ENCODE data around the gene WSCD1. TPM values are rescaled to one million over a fixed set of nuclear protein-coding genes. Genes with fewer than 3 reads are reported as not detected.

The WSCD1 gene
- total RNA-seq, 1 experiment from 2014 or later = not detected

GRCh38 chr17:6047966-6048365 is 22.2 kb upstream of the WSCD1 start:
- no peak overlapping the region for H3K27ac ChIP-seq (ENCODE audit: low read length)
- no peak for DNase-seq
- H3K27me3 ChIP-seq (ENCODE audit: low read length) = no peaks in the 10 kb centered on the region
- H3K36me3 ChIP-seq (ENCODE audit: insufficient read depth, low read length) = no peaks in the 10 kb centered on the region
- no peaks in the 10 kb centered on the region for H3K79me2 ChIP-seq (ENCODE audit: low read length)
- H3K4me1 ChIP-seq (ENCODE audit: low read length) = peaks cover 14% of the 10 kb centered on the region
- H3K4me3 ChIP-seq (ENCODE audit: low read length) = no peak overlapping the region
- H4K20me1 ChIP-seq (ENCODE audit: insufficient read depth, low read depth, low read length) = no peaks in the 10 kb centered on the region; the same call in 1 of the 2 replicates
- H3K9ac ChIP-seq (ENCODE audit: low read length) = no peak overlapping the region
- H3K9me2 ChIP-seq (replicated peaks; ENCODE audit: insufficient read depth, low read length) = no peaks in the 10 kb centered on the region
- H3K9me3 ChIP-seq (ENCODE audit: low read length) = no peaks in the 10 kb centered on the region
- no peak overlapping the region for H3K4me2 ChIP-seq (ENCODE audit: low read depth, low read length, poor library complexity, severe bottlenecking)
- H2AFZ ChIP-seq (ENCODE audit: low read length) = no peak overlapping the region

DNA sequence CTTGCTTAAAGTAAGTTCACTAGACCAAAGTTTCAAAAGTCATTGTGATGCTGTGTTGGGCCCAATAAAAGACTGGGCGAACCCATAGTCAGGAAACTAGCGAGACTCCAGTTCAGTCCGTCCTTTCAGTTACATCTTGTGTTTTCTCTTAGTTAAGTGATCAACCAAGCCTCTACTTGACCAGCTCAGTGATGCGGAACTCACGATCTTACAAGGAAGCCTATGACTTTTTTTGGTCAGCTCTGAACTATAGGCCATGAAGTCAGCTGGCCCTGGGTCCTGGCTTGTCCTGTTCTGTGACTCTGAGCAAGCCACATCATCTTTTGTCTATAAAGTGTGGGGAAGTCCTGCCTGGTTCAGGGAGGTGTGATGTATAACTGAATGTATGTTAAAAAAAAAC is 21.7 kb upstream of the WSCD1 start:
- H3K4me3 ChIP-seq (ENCODE audit: low read length) = no peak overlapping the region
- no peaks in the 10 kb centered on the region for H3K9me2 ChIP-seq (replicated peaks; ENCODE audit: insufficient read depth, low read length)
- H4K20me1 ChIP-seq (ENCODE audit: insufficient read depth, low read depth, low read length) = no peaks in the 10 kb centered on the region; the same call in 1 of the 2 replicates
- no peaks in the 10 kb centered on the region for H3K36me3 ChIP-seq (ENCODE audit: insufficient read depth, low read length)
- H2AFZ ChIP-seq (ENCODE audit: low read length) = no peak overlapping the region
- no peaks in the 10 kb centered on the region for H3K79me2 ChIP-seq (ENCODE audit: low read length)
- no peaks in the 10 kb centered on the region for H3K9me3 ChIP-seq (ENCODE audit: low read length)
- H3K9ac ChIP-seq (ENCODE audit: low read length) = no peak overlapping the region
- no peaks in the 10 kb centered on the region for H3K27me3 ChIP-seq (ENCODE audit: low read length)
- H3K4me2 ChIP-seq (ENCODE audit: low read depth, low read length, poor library complexity, severe bottlenecking) = no peak overlapping the region
- no peak overlapping the region for H3K27ac ChIP-seq (ENCODE audit: low read length)
- no peak for DNase-seq
- peaks cover 14% of the 10 kb centered on the region for H3K4me1 ChIP-seq (ENCODE audit: low read length)

- DNase-seq = no peak
These were observed 17.3 kb upstream of the WSCD1 start for GRCh38 chr17:6052926-6053325.

DNA sequence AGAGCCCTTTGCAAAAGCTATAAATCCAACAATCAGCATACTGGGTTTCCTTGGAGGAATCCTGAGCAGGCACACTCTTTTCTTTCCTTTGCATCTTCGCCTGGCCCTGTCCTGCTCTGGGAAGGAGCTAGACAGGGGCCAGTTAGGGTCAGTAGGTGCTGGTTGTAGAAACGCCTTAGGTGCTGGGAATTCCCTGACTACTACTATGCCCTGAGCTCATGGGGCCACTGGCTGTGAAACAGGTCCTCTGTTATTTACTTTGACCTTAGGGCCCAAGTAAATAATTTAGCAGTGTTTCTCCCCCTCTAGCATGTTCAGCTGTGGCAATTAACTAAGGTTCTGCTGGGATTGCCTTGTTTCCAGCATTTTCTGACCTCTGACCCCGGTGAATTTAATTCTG is 15.8 kb upstream of the WSCD1 start:
- H3K9me3 ChIP-seq (ENCODE audit: low read length) = no peaks in the 10 kb centered on the region
- no peaks in the 10 kb centered on the region for H4K20me1 ChIP-seq (ENCODE audit: insufficient read depth, low read depth, low read length)
- no peak overlapping the region for H3K9ac ChIP-seq (ENCODE audit: low read length)
- H3K9me2 ChIP-seq (replicated peaks; ENCODE audit: insufficient read depth, low read length) = no peaks in the 10 kb centered on the region
- H2AFZ ChIP-seq (ENCODE audit: low read length) = no peak overlapping the region
- DNase-seq = no peak
- H3K4me3 ChIP-seq (ENCODE audit: low read length) = no peak overlapping the region
- H3K4me2 ChIP-seq (ENCODE audit: low read depth, low read length, poor library complexity, severe bottlenecking) = no peak overlapping the region
- H3K79me2 ChIP-seq (ENCODE audit: low read length) = no peaks in the 10 kb centered on the region
- peaks cover under 1% of the 10 kb centered on the region; the same call in 1 of the 2 replicates for H3K4me1 ChIP-seq (ENCODE audit: low read length)
- H3K27ac ChIP-seq (ENCODE audit: low read length) = no peak overlapping the region
- H3K27me3 ChIP-seq (ENCODE audit: low read length) = no peaks in the 10 kb centered on the region
- no peaks in the 10 kb centered on the region for H3K36me3 ChIP-seq (ENCODE audit: insufficient read depth, low read length)

More at GRCh38 chr17:6052926-6053325, 17.3 kb upstream of the WSCD1 start:
- Histone ChIP-seq H3K4me1 (ENCODE audit: low read length) (peaks cover 3% of the 10 kb centered on the region; the same call in 1 of the 2 replicates), H3K4me3 (ENCODE audit: low read length) (no peak overlapping the region), H3K27ac (ENCODE audit: low read length) (no peak overlapping the region), H3K4me2 (ENCODE audit: low read depth, low read length, poor library complexity, severe bottlenecking) (no peak overlapping the region), H3K9ac (ENCODE audit: low read length) (no peak overlapping the region), H3K9me2 (replicated peaks; ENCODE audit: insufficient read depth, low read length) (no peaks in the 10 kb centered on the region), H4K20me1 (ENCODE audit: insufficient read depth, low read depth, low read length) (no peaks in the 10 kb centered on the region), H2AFZ (ENCODE audit: low read length) (no peak overlapping the region), H3K36me3 (ENCODE audit: insufficient read depth, low read length) (no peaks in the 10 kb centered on the region), H3K9me3 (ENCODE audit: low read length) (no peaks in the 10 kb centered on the region), H3K79me2 (ENCODE audit: low read length) (no peaks in the 10 kb centered on the region), H3K27me3 (ENCODE audit: low read length) (no peaks in the 10 kb centered on the region)

- Histone ChIP-seq H3K27me3 (ENCODE audit: low read length) (no peaks in the 10 kb centered on the region), H3K9ac (ENCODE audit: low read length) (no peak overlapping the region), H3K36me3 (ENCODE audit: insufficient read depth, low read length) (no peaks in the 10 kb centered on the region), H3K9me3 (ENCODE audit: low read length) (no peaks in the 10 kb centered on the region), H3K9me2 (replicated peaks; ENCODE audit: insufficient read depth, low read length) (no peaks in the 10 kb centered on the region), H3K4me3 (ENCODE audit: low read length) (no peak overlapping the region), H2AFZ (ENCODE audit: low read length) (no peak overlapping the region), H3K4me2 (ENCODE audit: low read depth, low read length, poor library complexity, severe bottlenecking) (no peak overlapping the region), H4K20me1 (ENCODE audit: insufficient read depth, low read depth, low read length) (no peaks in the 10 kb centered on the region), H3K79me2 (ENCODE audit: low read length) (no peaks in the 10 kb centered on the region), H3K27ac (ENCODE audit: low read length) (no peak overlapping the region), H3K4me1 (ENCODE audit: low read length) (no peaks in the 10 kb centered on the region)
- no peak for DNase-seq
These were observed 14.1 kb upstream of the WSCD1 start for GRCh38 chr17:6056104-6056503.

GRCh38 chr17:6057562-6057961 is 12.6 kb upstream of the WSCD1 start:
- no peaks in the 10 kb centered on the region for H3K79me2 ChIP-seq (ENCODE audit: low read length)
- no peak overlapping the region for H3K4me3 ChIP-seq (ENCODE audit: low read length)
- H3K27ac ChIP-seq (ENCODE audit: low read length) = no peak overlapping the region
- no peak overlapping the region for H3K4me2 ChIP-seq (ENCODE audit: low read depth, low read length, poor library complexity, severe bottlenecking)
- H4K20me1 ChIP-seq (ENCODE audit: insufficient read depth, low read depth, low read length) = no peaks in the 10 kb centered on the region
- no peaks in the 10 kb centered on the region for H3K36me3 ChIP-seq (ENCODE audit: insufficient read depth, low read length)
- H3K9ac ChIP-seq (ENCODE audit: low read length) = no peak overlapping the region
- no peaks in the 10 kb centered on the region for H3K4me1 ChIP-seq (ENCODE audit: low read length)
- H3K9me3 ChIP-seq (ENCODE audit: low read length) = no peaks in the 10 kb centered on the region
- H3K9me2 ChIP-seq (replicated peaks; ENCODE audit: insufficient read depth, low read length) = no peaks in the 10 kb centered on the region
- no peaks in the 10 kb centered on the region for H3K27me3 ChIP-seq (ENCODE audit: low read length)
- DNase-seq = no peak
- no peak overlapping the region for H2AFZ ChIP-seq (ENCODE audit: low read length)

GRCh38 chr17:6059406-6059805 is 10.8 kb upstream of the WSCD1 start:
- no peaks in the 10 kb centered on the region for H4K20me1 ChIP-seq (ENCODE audit: insufficient read depth, low read depth, low read length)
- H3K27ac ChIP-seq (ENCODE audit: low read length) = no peak overlapping the region
- H3K4me1 ChIP-seq (ENCODE audit: low read length) = no peaks in the 10 kb centered on the region
- H3K4me3 ChIP-seq (ENCODE audit: low read length) = no peak overlapping the region
- no peaks in the 10 kb centered on the region for H3K27me3 ChIP-seq (ENCODE audit: low read length)
- H3K36me3 ChIP-seq (ENCODE audit: insufficient read depth, low read length) = no peaks in the 10 kb centered on the region
- no peaks in the 10 kb centered on the region for H3K9me2 ChIP-seq (replicated peaks; ENCODE audit: insufficient read depth, low read length)
- H3K4me2 ChIP-seq (ENCODE audit: low read depth, low read length, poor library complexity, severe bottlenecking) = no peak overlapping the region
- no peak overlapping the region for H2AFZ ChIP-seq (ENCODE audit: low read length)
- no peaks in the 10 kb centered on the region for H3K9me3 ChIP-seq (ENCODE audit: low read length)
- H3K9ac ChIP-seq (ENCODE audit: low read length) = no peak overlapping the region
- no peaks in the 10 kb centered on the region for H3K79me2 ChIP-seq (ENCODE audit: low read length)
- DNase-seq = no peak

DNA sequence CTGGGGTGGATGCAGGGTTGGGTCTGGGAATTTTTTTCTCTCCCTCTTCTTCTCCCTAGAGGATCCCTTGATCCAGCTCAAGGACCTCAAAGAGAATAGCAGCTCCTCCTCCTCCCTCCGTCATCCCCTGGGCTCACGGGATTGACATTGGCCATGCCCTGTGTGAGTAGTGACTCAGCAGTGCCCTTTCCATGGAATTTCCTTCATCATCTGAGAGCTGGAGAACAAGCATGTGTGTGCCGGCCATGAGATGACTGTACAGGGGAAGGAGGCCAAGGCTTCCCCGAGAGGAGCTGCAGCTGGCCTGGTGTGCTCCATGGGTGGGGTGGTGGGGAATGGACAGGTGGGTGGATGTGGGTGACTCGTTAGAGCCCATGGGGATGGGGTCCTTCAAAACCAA is 8.9 kb upstream of the WSCD1 start:
- H3K4me3 ChIP-seq (ENCODE audit: low read length) = no peak overlapping the region
- no peak overlapping the region for H2AFZ ChIP-seq (ENCODE audit: low read length)
- no peaks in the 10 kb centered on the region for H3K9me2 ChIP-seq (replicated peaks; ENCODE audit: insufficient read depth, low read length)
- no peaks in the 10 kb centered on the region for H3K36me3 ChIP-seq (ENCODE audit: insufficient read depth, low read length)
- no peak for DNase-seq
- no peaks in the 10 kb centered on the region for H3K4me1 ChIP-seq (ENCODE audit: low read length)
- H3K27ac ChIP-seq (ENCODE audit: low read length) = no peak overlapping the region
- H3K79me2 ChIP-seq (ENCODE audit: low read length) = no peaks in the 10 kb centered on the region
- H3K9me3 ChIP-seq (ENCODE audit: low read length) = no peaks in the 10 kb centered on the region
- H3K4me2 ChIP-seq (ENCODE audit: low read depth, low read length, poor library complexity, severe bottlenecking) = no peak overlapping the region
- H3K9ac ChIP-seq (ENCODE audit: low read length) = no peak overlapping the region
- H4K20me1 ChIP-seq (ENCODE audit: insufficient read depth, low read depth, low read length) = no peaks in the 10 kb centered on the region
- no peaks in the 10 kb centered on the region for H3K27me3 ChIP-seq (ENCODE audit: low read length)

GRCh38 chr17:6064868-6065267 is 5.3 kb upstream of the WSCD1 start:
- no peak overlapping the region for H3K4me3 ChIP-seq (ENCODE audit: low read length)
- H3K9me3 ChIP-seq (ENCODE audit: low read length) = no peaks in the 10 kb centered on the region
- no peaks in the 10 kb centered on the region for H4K20me1 ChIP-seq (ENCODE audit: insufficient read depth, low read depth, low read length)
- H2AFZ ChIP-seq (ENCODE audit: low read length) = no peak overlapping the region
- H3K79me2 ChIP-seq (ENCODE audit: low read length) = no peaks in the 10 kb centered on the region
- H3K9me2 ChIP-seq (replicated peaks; ENCODE audit: insufficient read depth, low read length) = no peaks in the 10 kb centered on the region
- no peak overlapping the region for H3K9ac ChIP-seq (ENCODE audit: low read length)
- no peak overlapping the region for H3K27ac ChIP-seq (ENCODE audit: low read length)
- H3K4me1 ChIP-seq (ENCODE audit: low read length) = no peaks in the 10 kb centered on the region
- H3K36me3 ChIP-seq (ENCODE audit: insufficient read depth, low read length) = no peaks in the 10 kb centered on the region
- DNase-seq = no peak
- H3K27me3 ChIP-seq (ENCODE audit: low read length) = no peaks in the 10 kb centered on the region
- no peak overlapping the region for H3K4me2 ChIP-seq (ENCODE audit: low read depth, low read length, poor library complexity, severe bottlenecking)
